HepG2 (cell line): Measurements from ENCODE around the gene WDR13. TPM values are rescaled to one million over a fixed set of nuclear protein-coding genes. Genes with fewer than 3 reads are reported as not detected.
A peak's percentile ranks its signal among the peaks of the same experiment; 100 is the strongest.

Experiments
- AKAP8 ChIP-seq: sonication (generic); formaldehyde crosslinking; IDR thresholded peaks from 2 replicates; pipeline ENCODE4 v1.5.1; 2020; ENCODE audit warnings: mild to moderate bottlenecking, missing genetic modification reagents
- BCL3 ChIP-seq: sonication (generic); formaldehyde crosslinking; IDR thresholded peaks from 2 replicates; pipeline ENCODE4 v1.5.1; 2020; ENCODE audit warnings: mild to moderate bottlenecking, missing genetic modification reagents, moderate library complexity
- CHD4 ChIP-seq: fragments of 200-600 bp; sonication (generic); IDR thresholded peaks from 2 replicates; pipeline ENCODE4 v1.7.0; 2017; ENCODE audit warnings: mild to moderate bottlenecking, low read length, borderline replicate concordance
- DNMT1 ChIP-seq: sonication (generic); formaldehyde crosslinking; IDR thresholded peaks from 2 replicates; pipeline ENCODE4 v1.5.1; 2020; ENCODE audit warnings: mild to moderate bottlenecking, missing genetic modification reagents
- ELF3 ChIP-seq: IDR thresholded peaks from 2 replicates; pipeline ENCODE4 v1.6.1; 2016; ENCODE audit warnings: missing genetic modification reagents, missing compliant biosample characterization
- FLYWCH1 ChIP-seq: sonication (generic); formaldehyde crosslinking; IDR thresholded peaks from 2 replicates; pipeline ENCODE4 v1.8.1; 2023; ENCODE audit warnings: mild to moderate bottlenecking, missing genetic modification reagents
- FOXC1 ChIP-seq: sonication (generic); formaldehyde crosslinking; IDR thresholded peaks from 2 replicates; pipeline ENCODE4 v1.8.0; 2022; ENCODE audit warnings: mild to moderate bottlenecking, missing genetic modification reagents, borderline replicate concordance
- FOXK1 ChIP-seq: sonication (generic); formaldehyde crosslinking; IDR thresholded peaks from 2 replicates; pipeline ENCODE4 v1.4.0; 2020; ENCODE audit warnings: low read depth, missing genetic modification reagents, borderline replicate concordance
- HHEX ChIP-seq: IDR thresholded peaks from 2 replicates; pipeline ENCODE4 v1.6.1; 2016; ENCODE audit warnings: control low read depth
- MXD3 ChIP-seq: IDR thresholded peaks from 2 replicates; pipeline ENCODE4 v1.6.1; 2016; ENCODE audit warnings: mild to moderate bottlenecking, missing biosample characterization, missing genetic modification reagents
- REPIN1 ChIP-seq: sonication (generic); formaldehyde crosslinking; IDR thresholded peaks from 2 replicates; pipeline ENCODE4 v1.8.0; 2022; ENCODE audit warnings: missing genetic modification reagents, low read depth, mild to moderate bottlenecking, borderline replicate concordance
- SALL1 ChIP-seq: sonication (generic); formaldehyde crosslinking; IDR thresholded peaks from 2 replicates; pipeline ENCODE4 v1.8.0; 2022; ENCODE audit warnings: mild to moderate bottlenecking, missing genetic modification reagents
- SAP130 ChIP-seq: IDR thresholded peaks from 2 replicates; pipeline ENCODE4 v1.6.1; 2016; ENCODE audit warnings: low read depth
- SMAD9 ChIP-seq: sonication (generic); formaldehyde crosslinking; IDR thresholded peaks from 2 replicates; pipeline ENCODE4 v1.5.1; 2020; ENCODE audit warnings: mild to moderate bottlenecking, missing genetic modification reagents
- SOX13 ChIP-seq, 3 experiments: fragments of 450-650 bp in 1 of 3; sonication (generic) in 1 of 3; formaldehyde crosslinking in 1 of 3; IDR thresholded peaks in 2 of 3; conservative IDR thresholded peaks in 1 of 3; 2 replicates each; pipeline versions ENCODE4 v1.5.0 to v1.6.1; 2016 to 2020; ENCODE audit warnings: antibody characterized with exemption in 1 of 3, mild to moderate bottlenecking in 1 of 3, missing compliant biosample characterization in 1 of 3, missing genetic modification reagents in 1 of 3, moderate library complexity in 1 of 3
- SRF ChIP-seq: IDR thresholded peaks from 2 replicates; pipeline ENCODE4 v1.6.1; 2011; ENCODE audit warnings: mild to moderate bottlenecking, low read depth, low read length, moderate library complexity
- TAF15 ChIP-seq: fragments of 200-400 bp; formaldehyde crosslinking; IDR thresholded peaks from one replicate; pipeline ENCODE4 v1.6.1; 2018; ENCODE audit warnings: mild to moderate bottlenecking, low read depth, low read length; ENCODE audit not compliant: poor library complexity, severe bottlenecking
- ZNF138 ChIP-seq: sonication (generic); formaldehyde crosslinking; IDR thresholded peaks from 2 replicates; pipeline ENCODE4 v1.5.0; 2020; ENCODE audit warnings: mild to moderate bottlenecking, low read depth, missing genetic modification reagents
- ZNF430 ChIP-seq: sonication (generic); formaldehyde crosslinking; IDR thresholded peaks from 2 replicates; pipeline ENCODE4 v1.9.0; 2021; ENCODE audit warnings: mild to moderate bottlenecking, missing genetic modification reagents
- ZNF446 ChIP-seq: sonication (generic); formaldehyde crosslinking; IDR thresholded peaks from 2 replicates; pipeline ENCODE4 v1.5.0; 2020; ENCODE audit warnings: mild to moderate bottlenecking, missing genetic modification reagents
- ZNF703 ChIP-seq: sonication (generic); formaldehyde crosslinking; IDR thresholded peaks from 2 replicates; pipeline ENCODE4 v1.5.1; 2020; ENCODE audit warnings: missing genetic modification reagents, mild to moderate bottlenecking, moderate library complexity, borderline replicate concordance
- polyA plus RNA-seq, 8 experiments: library from polyadenylated mRNA; depleted of rRNA in 3 of 8; stranded (reverse) in 7 of 8; unstranded in 1 of 8; fragments of >200 nt; fragmentation: Illumina TruSeq in 4 of 8; extraction: Trizol in 4 of 8; gene quantifications; 2 replicates each; pipeline versions ENCODE4 v1.2.1 to v1.2.3, GENCODE V29; 2011 to 2016; ENCODE audit warnings: low read depth in 4 of 8, missing spikeins in 1 of 8, mixed read lengths in 1 of 8; ENCODE audit not compliant: insufficient read depth in 1 of 8
- total RNA-seq, 5 experiments: library from RNA; depleted of rRNA; stranded (reverse); fragments of >200 nt; fragmentation: Illumina TruSeq; extraction: Trizol; gene quantifications; 2 replicates each; pipeline ENCODE4 v1.2.3, GENCODE V29; 2016; ENCODE audit warnings: low read depth in 1 of 5
- TF ChIP-seq, protein P1 (sequence below): sonication (generic); formaldehyde crosslinking; IDR thresholded peaks from 2 replicates; pipeline ENCODE4 v1.9.0; 2021; ENCODE audit warnings: missing genetic modification reagents, borderline replicate concordance
- TF ChIP-seq, protein P2 (sequence below): sonication (generic); formaldehyde crosslinking; IDR thresholded peaks from 2 replicates; pipeline ENCODE4 v1.9.0; 2021; ENCODE audit warnings: missing genetic modification reagents, borderline replicate concordance

WDR13 gene
- total and polyA plus RNA-seq, 2 of the 13 experiments (the other 11 are each of a cell fraction or from before 2014, with no cell fraction given) = 28.7 to 37.1 TPM

GRCh38 chrX:48631376-48632090, 34.2 kb downstream of the WDR13 start (continued):
- TF ChIP-seq ZNF703 (no peak), BCL3 (CRISPR knock-in tag) (no peak), SAP130 (peak; percentile 31; the same call in 1 of the 2 replicates), ZNF430 (0 out of 2 replicates have a peak, but pooled peaks have one; percentile 22), FOXC1 (no peak), HHEX (CRISPR knock-in tag) (no peak), FLYWCH1 (CRISPR knock-in tag) (no peak), MXD3 (CRISPR knock-in tag) (no peak), DNMT1 (CRISPR knock-in tag) (no peak), SRF (no peak), ELF3 (CRISPR knock-in tag) (0 out of 2 replicates have a peak, but pooled peaks have one; percentile 12), TAF15 (no peak), AKAP8 (CRISPR knock-in tag) (no peak), SOX13 (IDR thresholded peaks at IDR 0.05) (no peak), SOX13 (CRISPR knock-in tag; conservative IDR thresholded peaks at IDR 0.05 in 1 of 2, IDR thresholded peaks at IDR 0.05 in 1 of 2) (no peak), ZNF446 (CRISPR knock-in tag) (no peak), REPIN1 (peak; percentile 72; the same call in 1 of the 2 replicates), FOXK1 (CRISPR knock-in tag) (0 out of 2 replicates have a peak, but pooled peaks have one; percentile 22), SMAD9 (CRISPR knock-in tag) (no peak), SALL1 (CRISPR knock-in tag) (peak; percentile 41; the same call in 1 of the 2 replicates), ZNF138 (CRISPR knock-in tag) (no peak), CHD4 (0 out of 2 replicates have a peak, but pooled peaks have one; percentile 24)
- TF ChIP-seq, protein P1, sequence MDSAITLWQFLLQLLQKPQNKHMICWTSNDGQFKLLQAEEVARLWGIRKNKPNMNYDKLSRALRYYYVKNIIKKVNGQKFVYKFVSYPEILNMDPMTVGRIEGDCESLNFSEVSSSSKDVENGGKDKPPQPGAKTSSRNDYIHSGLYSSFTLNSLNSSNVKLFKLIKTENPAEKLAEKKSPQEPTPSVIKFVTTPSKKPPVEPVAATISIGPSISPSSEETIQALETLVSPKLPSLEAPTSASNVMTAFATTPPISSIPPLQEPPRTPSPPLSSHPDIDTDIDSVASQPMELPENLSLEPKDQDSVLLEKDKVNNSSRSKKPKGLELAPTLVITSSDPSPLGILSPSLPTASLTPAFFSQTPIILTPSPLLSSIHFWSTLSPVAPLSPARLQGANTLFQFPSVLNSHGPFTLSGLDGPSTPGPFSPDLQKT (CRISPR knock-in tag) = no peak
- TF ChIP-seq, protein P2, sequence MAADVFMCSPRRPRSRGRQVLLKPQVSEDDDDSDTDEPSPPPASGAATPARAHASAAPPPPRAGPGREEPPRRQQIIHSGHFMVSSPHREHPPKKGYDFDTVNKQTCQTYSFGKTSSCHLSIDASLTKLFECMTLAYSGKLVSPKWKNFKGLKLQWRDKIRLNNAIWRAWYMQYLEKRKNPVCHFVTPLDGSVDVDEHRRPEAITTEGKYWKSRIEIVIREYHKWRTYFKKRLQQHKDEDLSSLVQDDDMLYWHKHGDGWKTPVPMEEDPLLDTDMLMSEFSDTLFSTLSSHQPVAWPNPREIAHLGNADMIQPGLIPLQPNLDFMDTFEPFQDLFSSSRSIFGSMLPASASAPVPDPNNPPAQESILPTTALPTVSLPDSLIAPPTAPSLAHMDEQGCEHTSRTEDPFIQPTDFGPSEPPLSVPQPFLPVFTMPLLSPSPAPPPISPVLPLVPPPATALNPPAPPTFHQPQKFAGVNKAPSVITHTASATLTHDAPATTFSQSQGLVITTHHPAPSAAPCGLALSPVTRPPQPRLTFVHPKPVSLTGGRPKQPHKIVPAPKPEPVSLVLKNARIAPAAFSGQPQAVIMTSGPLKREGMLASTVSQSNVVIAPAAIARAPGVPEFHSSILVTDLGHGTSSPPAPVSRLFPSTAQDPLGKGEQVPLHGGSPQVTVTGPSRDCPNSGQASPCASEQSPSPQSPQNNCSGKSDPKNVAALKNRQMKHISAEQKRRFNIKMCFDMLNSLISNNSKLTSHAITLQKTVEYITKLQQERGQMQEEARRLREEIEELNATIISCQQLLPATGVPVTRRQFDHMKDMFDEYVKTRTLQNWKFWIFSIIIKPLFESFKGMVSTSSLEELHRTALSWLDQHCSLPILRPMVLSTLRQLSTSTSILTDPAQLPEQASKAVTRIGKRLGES (CRISPR knock-in tag) = no peak
